Mesendoderm (in vitro differentiated cells): ENCODE measurements around the gene RASL10B.

ENCODE experiments used
- DNase-seq: peaks from one replicate; pipeline ENCODE4 v3.0.0; 2013
- H2AK5ac ChIP-seq: 2 replicates; pipeline ENCODE4 v1.6.1; 2013; ENCODE audit warnings: low read length, inconsistent platforms
- H2BK120ac ChIP-seq: 2 replicates; pipeline ENCODE4 v1.6.1; 2013; ENCODE audit warnings: low read depth, mild to moderate bottlenecking, low read length, moderate library complexity, mixed read lengths
- H2BK15ac ChIP-seq: replicated peaks from 2 replicates; pipeline ENCODE4 v1.6.1; 2013; ENCODE audit warnings: low read depth, mild to moderate bottlenecking, moderate library complexity
- H2BK5ac ChIP-seq: 2 replicates; pipeline ENCODE4 v1.6.1; 2013; ENCODE audit warnings: low read length, inconsistent platforms
- H3K18ac ChIP-seq: 2 replicates; pipeline ENCODE4 v1.6.1; 2013; ENCODE audit warnings: mild to moderate bottlenecking, low read length, mixed read lengths
- H3K23ac ChIP-seq: one replicate; pipeline ENCODE4 v1.6.1; 2013; ENCODE audit warnings: low read length
- H3K27ac ChIP-seq: 2 replicates; pipeline ENCODE4 v1.5.1; 2013; ENCODE audit warnings: low read depth, mild to moderate bottlenecking, inconsistent platforms, low read length, moderate library complexity
- H3K27me3 ChIP-seq: 2 replicates; pipeline ENCODE4 v1.6.1; 2013; ENCODE audit warnings: low read length, control low read depth, mild to moderate bottlenecking, inconsistent platforms; ENCODE audit not compliant: insufficient read depth, poor library complexity
- H3K36me3 ChIP-seq: 2 replicates; pipeline ENCODE4 v1.6.1; 2013; ENCODE audit warnings: low read length, inconsistent platforms; ENCODE audit not compliant: control insufficient read depth, insufficient read depth
- H3K4ac ChIP-seq: one replicate; pipeline ENCODE4 v1.6.1; 2013; ENCODE audit warnings: low read depth, mild to moderate bottlenecking, low read length, moderate library complexity
- H3K4me1 ChIP-seq: 2 replicates; pipeline ENCODE4 v1.6.1; 2013; ENCODE audit warnings: low read depth, low read length, inconsistent platforms; ENCODE audit not compliant: control insufficient read depth
- H3K4me2 ChIP-seq: 2 replicates; pipeline ENCODE4 v1.6.1; 2013; ENCODE audit warnings: low read length
- H3K4me3 ChIP-seq: 2 replicates; pipeline ENCODE4 v1.5.1; 2013; ENCODE audit warnings: mild to moderate bottlenecking, low read length
- H3K56ac ChIP-seq: one replicate; pipeline ENCODE4 v1.6.1; 2013; ENCODE audit warnings: low read length
- H3K79me1 ChIP-seq: 2 replicates; pipeline ENCODE4 v1.6.1; 2013; ENCODE audit warnings: low read length, inconsistent platforms
- H3K79me2 ChIP-seq: 2 replicates; pipeline ENCODE4 v1.6.1; 2013; ENCODE audit warnings: mild to moderate bottlenecking, low read length; ENCODE audit not compliant: control insufficient read depth, insufficient read depth
- H3K9ac ChIP-seq: 2 replicates; pipeline ENCODE4 v1.6.1; 2013; ENCODE audit warnings: low read length, inconsistent platforms
- H4K5ac ChIP-seq: one replicate; pipeline ENCODE4 v1.6.1; 2013; ENCODE audit warnings: low read length
- H4K8ac ChIP-seq: one replicate; pipeline ENCODE4 v1.6.1; 2013; ENCODE audit warnings: low read depth, mild to moderate bottlenecking, control low read depth, low read length, moderate library complexity
- WGBS: extraction: QIAGEN DNeasy Blood & Tissue Kit; methylation state at CpG from one replicate; pipeline ENCODE4 v1.1.7; 2013; ENCODE audit warnings: low lambda C conversion rate, missing lambda C conversion rate; ENCODE audit not compliant: insufficient coverage; ENCODE audit errors: extremely low coverage; 5-methylcytosine and 5-hydroxymethylcytosine counted together

The RASL10B gene

DNA sequence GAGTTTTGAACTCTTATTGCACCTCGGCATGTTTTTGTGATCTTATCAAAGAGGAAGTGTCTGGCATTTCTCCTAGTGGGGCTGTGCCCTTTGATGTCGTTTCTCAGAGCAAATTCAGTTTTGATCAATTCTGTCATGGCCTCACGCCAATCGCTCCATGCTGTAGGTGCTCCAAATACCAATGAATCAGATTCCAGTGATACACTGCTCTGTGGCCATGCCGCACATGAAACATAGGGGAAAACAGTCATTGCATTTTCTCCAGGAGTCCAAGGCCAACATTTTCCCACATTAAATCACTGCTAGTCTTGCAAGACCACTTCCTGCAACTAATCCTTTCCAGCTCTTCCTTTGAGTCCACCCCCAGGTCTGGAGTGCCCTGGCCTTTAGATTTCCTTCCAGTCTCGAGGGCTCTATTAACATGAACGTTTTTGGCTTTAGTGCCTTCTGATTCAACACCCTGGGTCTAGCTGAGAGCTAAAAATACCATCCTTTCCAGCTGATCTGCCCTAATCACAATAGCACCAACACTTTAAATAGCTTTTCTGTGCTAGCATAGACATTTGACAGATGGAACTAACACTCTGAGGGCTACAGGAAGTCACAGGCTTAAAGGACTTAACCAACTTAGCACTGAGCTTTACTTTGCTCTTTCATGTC, 18.2 kb upstream of the RASL10B start:
- Histone ChIP-seq H3K23ac (peak overlapping the region; percentile 45), H4K8ac (no peak overlapping the region), H2BK120ac (no peak overlapping the region), H3K56ac (peak overlapping the region; percentile 65), H3K4me3 (no peak overlapping the region), H3K18ac (no peak overlapping the region), H3K36me3 (peaks cover 7% of the 10 kb centered on the region), H3K79me1 (no peaks in the 10 kb centered on the region), H3K79me2 (no peaks in the 10 kb centered on the region), H2BK15ac (no peak overlapping the region), H2AK5ac (no peak overlapping the region), H3K4me2 (no peak overlapping the region), H3K27ac (peak overlapping the region; percentile 81), H2BK5ac (peak overlapping the region; percentile 74), H3K27me3 (no peaks in the 10 kb centered on the region), H3K4ac (no peak overlapping the region), H3K9ac (no peak overlapping the region), H3K4me1 (peaks cover 2% of the 10 kb centered on the region), H4K5ac (no peak overlapping the region)
- no CpG with 5 or more reads among the region's 7 CpGs for WGBS
- DNase-seq = peak; percentile 64

GRCh38 chr17:35714988-35715387, 16.5 kb upstream of the RASL10B start:
- no peak overlapping the region for H3K4me2 ChIP-seq
- no peak overlapping the region for H2BK120ac ChIP-seq
- H3K18ac ChIP-seq = no peak overlapping the region
- 100% methylated on average over 2 of the region's 2 CpGs for WGBS
- H2BK5ac ChIP-seq = no peak overlapping the region
- H3K4me1 ChIP-seq = peaks cover 2% of the 10 kb centered on the region
- no peak overlapping the region for H3K56ac ChIP-seq
- H3K23ac ChIP-seq = no peak overlapping the region
- no peak overlapping the region for H3K27ac ChIP-seq
- H3K36me3 ChIP-seq = peaks cover 6% of the 10 kb centered on the region
- H3K79me1 ChIP-seq = no peaks in the 10 kb centered on the region
- H3K27me3 ChIP-seq = no peaks in the 10 kb centered on the region
- no peak overlapping the region for H3K4me3 ChIP-seq
- no peak overlapping the region for H4K8ac ChIP-seq
- DNase-seq = no peak
- no peak overlapping the region for H3K4ac ChIP-seq
- no peaks in the 10 kb centered on the region for H3K79me2 ChIP-seq
- H2BK15ac ChIP-seq = no peak overlapping the region
- H2AK5ac ChIP-seq = no peak overlapping the region
- no peak overlapping the region for H3K9ac ChIP-seq
- no peak overlapping the region for H4K5ac ChIP-seq

DNA sequence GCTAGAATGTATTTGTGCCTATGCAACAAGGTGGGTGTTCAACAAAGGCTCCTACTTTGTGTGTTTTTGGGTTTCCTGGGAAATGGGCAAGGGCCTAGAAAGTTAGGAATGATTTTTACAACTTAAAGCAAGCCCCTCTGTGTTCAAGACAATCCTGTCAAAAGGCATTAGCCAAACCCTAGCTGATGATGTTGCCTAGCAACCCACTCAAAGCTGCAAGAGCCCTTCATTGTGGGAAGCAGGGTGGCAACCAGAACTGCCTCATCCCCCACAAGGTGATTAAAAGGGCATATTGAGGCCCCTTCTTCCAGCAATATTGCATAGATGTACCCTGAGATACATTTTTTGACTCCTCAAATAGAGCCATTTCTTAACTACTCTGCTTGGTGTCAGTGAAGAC, 16.0 kb upstream of the RASL10B start:
- no peak overlapping the region for H3K4me3 ChIP-seq
- no peak overlapping the region for H2BK120ac ChIP-seq
- no peak overlapping the region for H3K9ac ChIP-seq
- no peak overlapping the region for H3K4me2 ChIP-seq
- H3K4me1 ChIP-seq = peaks cover 2% of the 10 kb centered on the region
- no peak overlapping the region for H2AK5ac ChIP-seq
- no peak overlapping the region for H3K27ac ChIP-seq
- H4K8ac ChIP-seq = no peak overlapping the region
- no peak overlapping the region for H3K18ac ChIP-seq
- no peak overlapping the region for H3K23ac ChIP-seq
- H3K4ac ChIP-seq = no peak overlapping the region
- H3K56ac ChIP-seq = no peak overlapping the region
- H3K27me3 ChIP-seq = no peaks in the 10 kb centered on the region
- peaks cover 5% of the 10 kb centered on the region for H3K36me3 ChIP-seq
- H2BK15ac ChIP-seq = no peak overlapping the region
- no peak overlapping the region for H2BK5ac ChIP-seq
- no peaks in the 10 kb centered on the region for H3K79me2 ChIP-seq
- H3K79me1 ChIP-seq = no peaks in the 10 kb centered on the region
- H4K5ac ChIP-seq = no peak overlapping the region
- no peak for DNase-seq

DNA sequence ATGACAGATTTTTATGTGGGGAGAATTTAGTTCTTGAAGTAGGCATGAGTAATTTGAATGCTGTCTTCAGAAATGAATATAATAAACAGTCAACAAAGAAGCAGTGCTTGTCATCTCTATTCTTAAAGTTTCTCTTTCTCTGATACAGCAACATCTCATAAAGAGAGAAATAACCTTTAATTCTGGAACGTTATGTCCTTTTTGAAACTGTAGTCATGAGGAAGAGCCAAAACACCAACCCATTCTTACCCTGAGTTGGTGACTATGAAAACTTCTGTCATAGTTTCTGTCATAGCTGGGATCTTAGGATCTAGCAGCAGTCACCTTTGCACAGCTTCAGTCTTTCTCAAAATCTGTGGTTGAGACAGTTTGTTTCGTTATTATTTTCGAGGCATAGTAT, 15.3 kb upstream of the RASL10B start:
- H3K27ac ChIP-seq = no peak overlapping the region
- DNase-seq = no peak
- H3K23ac ChIP-seq = no peak overlapping the region
- H3K56ac ChIP-seq = no peak overlapping the region
- no peak overlapping the region for H4K5ac ChIP-seq
- no peaks in the 10 kb centered on the region for H3K27me3 ChIP-seq
- H3K9ac ChIP-seq = no peak overlapping the region
- H3K4me1 ChIP-seq = peaks cover 2% of the 10 kb centered on the region
- H3K4me2 ChIP-seq = no peak overlapping the region
- no peak overlapping the region for H2BK120ac ChIP-seq
- H3K4me3 ChIP-seq = no peak overlapping the region
- H3K36me3 ChIP-seq = peaks cover 4% of the 10 kb centered on the region
- no peak overlapping the region for H3K18ac ChIP-seq
- no peaks in the 10 kb centered on the region for H3K79me2 ChIP-seq
- no peak overlapping the region for H2BK15ac ChIP-seq
- H2BK5ac ChIP-seq = no peak overlapping the region
- no CpG with 5 or more reads among the region's 3 CpGs for WGBS
- H2AK5ac ChIP-seq = no peak overlapping the region
- no peak overlapping the region for H4K8ac ChIP-seq
- H3K79me1 ChIP-seq = no peaks in the 10 kb centered on the region
- H3K4ac ChIP-seq = no peak overlapping the region

GRCh38 chr17:35716897-35717465, 14.5 kb upstream of the RASL10B start:
- H3K9ac ChIP-seq = no peak overlapping the region
- no peaks in the 10 kb centered on the region for H3K27me3 ChIP-seq
- DNase-seq = no peak
- H2AK5ac ChIP-seq = no peak overlapping the region
- no peak overlapping the region for H4K8ac ChIP-seq
- no peak overlapping the region for H3K27ac ChIP-seq
- H3K4me1 ChIP-seq = peaks cover 2% of the 10 kb centered on the region
- H2BK5ac ChIP-seq = no peak overlapping the region
- H3K18ac ChIP-seq = no peak overlapping the region
- no peak overlapping the region for H2BK120ac ChIP-seq
- H3K56ac ChIP-seq = no peak overlapping the region
- no peaks in the 10 kb centered on the region for H3K79me1 ChIP-seq
- H2BK15ac ChIP-seq = no peak overlapping the region
- H3K4me2 ChIP-seq = no peak overlapping the region
- H3K4ac ChIP-seq = no peak overlapping the region
- no peak overlapping the region for H3K4me3 ChIP-seq
- no peak overlapping the region for H3K23ac ChIP-seq
- peaks cover 4% of the 10 kb centered on the region for H3K36me3 ChIP-seq
- WGBS = no CpG with 5 or more reads among the region's 4 CpGs
- H3K79me2 ChIP-seq = no peaks in the 10 kb centered on the region
- H4K5ac ChIP-seq = no peak overlapping the region

GRCh38 chr17:35717475-35717874, 14.0 kb upstream of the RASL10B start:
- H3K36me3 ChIP-seq = peaks cover 4% of the 10 kb centered on the region
- H3K27me3 ChIP-seq = no peaks in the 10 kb centered on the region
- H3K23ac ChIP-seq = no peak overlapping the region
- H3K79me1 ChIP-seq = no peaks in the 10 kb centered on the region
- H2AK5ac ChIP-seq = no peak overlapping the region
- DNase-seq = no peak
- no peak overlapping the region for H3K56ac ChIP-seq
- no peak overlapping the region for H3K4me2 ChIP-seq
- no peak overlapping the region for H3K9ac ChIP-seq
- no peak overlapping the region for H3K4ac ChIP-seq
- no CpG with 5 or more reads among the region's 2 CpGs for WGBS
- no peak overlapping the region for H2BK5ac ChIP-seq
- peaks cover 2% of the 10 kb centered on the region for H3K4me1 ChIP-seq
- H2BK120ac ChIP-seq = no peak overlapping the region
- H2BK15ac ChIP-seq = no peak overlapping the region
- no peak overlapping the region for H4K8ac ChIP-seq
- no peak overlapping the region for H3K18ac ChIP-seq
- H3K79me2 ChIP-seq = no peaks in the 10 kb centered on the region
- H3K4me3 ChIP-seq = no peak overlapping the region
- H3K27ac ChIP-seq = no peak overlapping the region
- no peak overlapping the region for H4K5ac ChIP-seq
